K562 treated with DMSO at 1 percent for 4 hours (cell line): ENCODE data around the gene BCL7A. TPM values are rescaled to one million over a fixed set of nuclear protein-coding genes. Genes with fewer than 3 reads are reported as not detected.

ENCODE experiments used
- total RNA-seq: library from RNA; unstranded; fragments of 300-600 nt; gene quantifications from 2 replicates; pipeline ENCODE4 v1.2.3, GENCODE V29; 2022; ENCODE audit not compliant: insufficient read depth

BCL7A gene
- 18.8 and 20.2 TPM in 2 replicates for total RNA-seq

GRCh38 chr12:122021822-122022392 lies at the start of gene BCL7A:
Gene BCL7A, plus strand, starts transcription at chr12:122021884. Its CDS starts 208 bp downstream, at chr12:122022092.

DNA sequence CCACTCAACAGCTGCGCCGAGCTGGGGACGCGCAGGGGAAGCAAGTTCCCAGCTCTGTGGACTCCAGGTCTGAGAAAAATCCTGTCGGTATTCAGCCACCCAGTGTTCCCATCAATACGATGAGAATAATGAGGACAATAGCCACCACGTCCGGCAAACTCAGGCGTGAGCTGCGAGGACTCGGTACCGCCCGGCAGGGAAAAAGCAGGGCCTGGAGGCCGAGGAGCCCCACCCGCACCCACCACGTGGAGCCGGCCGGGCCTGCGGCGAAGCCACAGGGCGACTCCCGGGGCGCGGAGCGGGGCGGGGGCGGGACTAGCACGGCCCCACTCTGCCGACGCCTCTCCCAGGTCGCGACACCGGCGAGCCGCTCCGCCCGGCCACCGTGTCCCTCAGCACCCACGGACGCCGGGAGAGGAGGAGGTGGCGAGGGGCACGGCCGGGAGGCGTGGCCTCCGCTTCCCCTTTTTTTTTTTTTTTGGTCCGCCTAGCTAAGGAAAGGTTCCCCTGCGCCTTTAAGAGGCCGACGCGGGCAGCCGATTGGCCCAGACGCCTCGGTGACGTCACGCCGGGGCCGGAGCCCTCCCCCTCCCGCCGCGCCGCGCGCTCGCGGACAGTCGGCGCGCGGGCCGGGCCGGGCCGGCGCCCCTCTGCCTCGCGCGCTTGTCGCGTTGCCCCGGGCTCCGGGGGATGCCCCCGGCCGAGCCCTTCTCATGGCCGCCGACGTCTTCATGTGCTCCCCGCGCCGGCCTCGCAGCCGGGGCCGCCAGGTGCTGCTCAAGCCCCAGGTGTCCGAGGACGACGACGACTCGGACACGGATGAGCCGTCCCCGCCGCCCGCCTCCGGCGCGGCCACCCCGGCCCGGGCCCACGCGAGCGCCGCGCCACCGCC lies 56.7 kb downstream of the BCL7A start, which contains the start of gene MLXIP:
TSS of gene MLXIP (plus strand) at position 616 of the 892 bp plus-strand sequence. CDS start at position 714, 98 bp downstream.

Other genes starting within 250 kb of the BCL7A start
- gene RHOF, start 228.2 kb upstream of the BCL7A start, total RNA-seq, result 3.2 and 3.4 TPM in 2 replicates
- 4.9 and 6.9 TPM in 2 replicates for gene SETD1B, start 217.9 kb upstream of the BCL7A start, total RNA-seq
- not detected in 2 replicates for gene HPD, start 163.0 kb upstream of the BCL7A start, total RNA-seq
- 76.9 and 138 TPM in 2 replicates for gene PSMD9, start 133.1 kb upstream of the BCL7A start, total RNA-seq
- 6.0 and 12.3 TPM in 2 replicates for gene CFAP251, start 103.3 kb upstream of the BCL7A start, total RNA-seq
- 29.6 and 43.2 TPM in 2 replicates for gene MLXIP, start 56.9 kb downstream of the BCL7A start, total RNA-seq
- gene IL31, start 152.3 kb downstream of the BCL7A start, total RNA-seq, result not detected in 2 replicates
- not detected in 2 replicates for gene LRRC43, start 161.2 kb downstream of the BCL7A start, total RNA-seq
- 6.3 and 8.0 TPM in 2 replicates for gene B3GNT4, start 181.8 kb downstream of the BCL7A start, total RNA-seq
- gene DIABLO, start 204.2 kb downstream of the BCL7A start, total RNA-seq, result 59.9 and 61.1 TPM in 2 replicates
- 15.4 and 15.5 TPM in 2 replicates for gene VPS33A, start 244.6 kb downstream of the BCL7A start, total RNA-seq